Gastrocnemius medialis (tissue), 4 donors: ENCODE measurements around the gene CXCL14.

Source experiments
- CTCF ChIP-seq, 5 experiments: fragments of 450-650 bp in 3 of 5; fragments of 200-600 bp in 2 of 5; sonication (generic) in 2 of 5; IDR thresholded peaks in 4 of 5; conservative IDR thresholded peaks in 1 of 5; 1 replicate in 4 of 5; 2 replicates in 1 of 5; pipeline ENCODE4 v1.5.1; 2016 to 2019; ENCODE audit warnings: antibody characterized with exemption in 5 of 5, mild to moderate bottlenecking in 3 of 5, moderate library complexity in 3 of 5
- POLR2A ChIP-seq, 2 donors: fragments of 450-650 bp; IDR thresholded peaks; one replicate each; pipeline ENCODE4 v1.6.1; 2017; ENCODE audit warnings: antibody characterized with exemption in 2 of 2, mild to moderate bottlenecking in 2 of 2, moderate library complexity in 2 of 2

DNA sequence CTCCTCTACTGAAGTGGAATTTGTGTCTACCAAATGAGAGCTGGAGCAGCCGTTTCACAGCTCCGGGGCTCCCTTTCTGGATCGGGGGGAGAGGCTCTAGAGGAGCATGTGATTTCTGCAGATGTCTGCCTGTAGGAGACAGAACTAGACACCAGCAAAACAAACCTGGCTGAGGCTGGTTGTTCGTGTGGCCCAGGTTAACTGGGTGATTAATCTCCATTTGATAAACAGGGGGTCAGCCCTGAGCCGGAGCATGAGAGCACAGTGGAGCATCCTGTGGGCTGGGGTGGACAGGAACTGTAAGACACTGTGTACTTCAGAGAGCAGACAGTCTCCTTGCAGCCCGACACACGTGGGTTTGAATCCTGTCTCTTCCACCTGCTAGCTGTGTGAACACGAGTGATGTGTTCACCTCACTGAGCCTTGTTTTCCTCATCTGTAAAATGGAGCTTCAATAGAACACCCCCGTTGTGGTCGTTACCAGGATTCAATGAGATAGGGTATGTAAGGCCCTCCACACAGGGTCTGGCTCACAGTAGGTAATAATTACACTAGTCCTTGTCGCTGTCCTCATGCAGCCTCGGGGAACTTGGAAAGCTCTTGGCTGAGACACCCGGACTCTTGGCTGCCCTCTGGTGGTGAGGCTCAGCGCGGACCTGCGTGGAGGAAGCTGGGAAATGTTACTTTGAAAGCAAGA lies 12.9 kb downstream of the CXCL14 start:
- TF ChIP-seq POLR2A (IDR thresholded peaks at IDR 0.05) (no peak), CTCF (IDR thresholded peaks at IDR 0.05 in 4 of 5, conservative IDR thresholded peaks at IDR 0.05 in 1 of 5) (peak; percentile 42 to 90 (median 70))
